ENCODE results near the gene MYH11.
A peak's percentile ranks its signal among the peaks of the same experiment; 100 is the strongest.

The MYH11 gene

GRCh38 chr16:15865742-15866141 lies 8.9 kb upstream of the MYH11 start:
- H3K4me3 ChIP-seq (replicated peaks; ENCODE audit: low read depth, low read length) = no peak overlapping the region
- DNase-seq (ENCODE audit: extremely low read depth, low read depth) = no peak
- TF ChIP-seq, protein P1, sequence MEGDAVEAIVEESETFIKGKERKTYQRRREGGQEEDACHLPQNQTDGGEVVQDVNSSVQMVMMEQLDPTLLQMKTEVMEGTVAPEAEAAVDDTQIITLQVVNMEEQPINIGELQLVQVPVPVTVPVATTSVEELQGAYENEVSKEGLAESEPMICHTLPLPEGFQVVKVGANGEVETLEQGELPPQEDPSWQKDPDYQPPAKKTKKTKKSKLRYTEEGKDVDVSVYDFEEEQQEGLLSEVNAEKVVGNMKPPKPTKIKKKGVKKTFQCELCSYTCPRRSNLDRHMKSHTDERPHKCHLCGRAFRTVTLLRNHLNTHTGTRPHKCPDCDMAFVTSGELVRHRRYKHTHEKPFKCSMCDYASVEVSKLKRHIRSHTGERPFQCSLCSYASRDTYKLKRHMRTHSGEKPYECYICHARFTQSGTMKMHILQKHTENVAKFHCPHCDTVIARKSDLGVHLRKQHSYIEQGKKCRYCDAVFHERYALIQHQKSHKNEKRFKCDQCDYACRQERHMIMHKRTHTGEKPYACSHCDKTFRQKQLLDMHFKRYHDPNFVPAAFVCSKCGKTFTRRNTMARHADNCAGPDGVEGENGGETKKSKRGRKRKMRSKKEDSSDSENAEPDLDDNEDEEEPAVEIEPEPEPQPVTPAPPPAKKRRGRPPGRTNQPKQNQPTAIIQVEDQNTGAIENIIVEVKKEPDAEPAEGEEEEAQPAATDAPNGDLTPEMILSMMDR (IDR thresholded peaks at IDR 0.05; ENCODE audit: low read depth, low read length, missing control alignments) = no peak

GRCh38 chr16:15864939-15865338 lies 8.1 kb upstream of the MYH11 start:
- H3K4me3 ChIP-seq (replicated peaks; ENCODE audit: low read depth, low read length) = no peak overlapping the region
- TF ChIP-seq, protein P1 (IDR thresholded peaks at IDR 0.05; ENCODE audit: low read depth, low read length, missing control alignments) = no peak
- DNase-seq (ENCODE audit: extremely low read depth, low read depth) = no peak

DNA sequence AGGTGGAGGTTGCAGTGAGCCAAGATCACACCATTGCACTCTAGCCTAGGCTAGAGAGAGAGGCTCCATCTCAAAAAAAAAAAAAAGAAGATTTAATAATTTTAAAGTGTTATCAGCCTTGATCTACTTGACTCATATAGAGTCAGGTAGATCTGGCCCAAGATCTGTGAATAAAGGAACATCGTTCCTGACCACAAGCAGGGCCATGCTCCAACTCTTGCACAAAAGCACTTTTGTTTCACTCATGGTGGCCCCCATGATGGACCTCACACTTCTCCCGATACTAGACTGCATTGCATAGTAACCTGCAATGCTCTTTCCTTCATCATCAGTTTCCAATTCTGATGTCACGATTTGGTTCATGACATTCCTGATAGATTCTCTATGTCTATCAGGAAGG lies 5.2 kb upstream of the MYH11 start:
- no peak overlapping the region for H3K4me3 ChIP-seq (replicated peaks; ENCODE audit: low read depth, low read length)
- TF ChIP-seq, protein P1 (IDR thresholded peaks at IDR 0.05; ENCODE audit: low read depth, low read length, missing control alignments) = no peak
- no peak for DNase-seq (ENCODE audit: extremely low read depth, low read depth)

DNA sequence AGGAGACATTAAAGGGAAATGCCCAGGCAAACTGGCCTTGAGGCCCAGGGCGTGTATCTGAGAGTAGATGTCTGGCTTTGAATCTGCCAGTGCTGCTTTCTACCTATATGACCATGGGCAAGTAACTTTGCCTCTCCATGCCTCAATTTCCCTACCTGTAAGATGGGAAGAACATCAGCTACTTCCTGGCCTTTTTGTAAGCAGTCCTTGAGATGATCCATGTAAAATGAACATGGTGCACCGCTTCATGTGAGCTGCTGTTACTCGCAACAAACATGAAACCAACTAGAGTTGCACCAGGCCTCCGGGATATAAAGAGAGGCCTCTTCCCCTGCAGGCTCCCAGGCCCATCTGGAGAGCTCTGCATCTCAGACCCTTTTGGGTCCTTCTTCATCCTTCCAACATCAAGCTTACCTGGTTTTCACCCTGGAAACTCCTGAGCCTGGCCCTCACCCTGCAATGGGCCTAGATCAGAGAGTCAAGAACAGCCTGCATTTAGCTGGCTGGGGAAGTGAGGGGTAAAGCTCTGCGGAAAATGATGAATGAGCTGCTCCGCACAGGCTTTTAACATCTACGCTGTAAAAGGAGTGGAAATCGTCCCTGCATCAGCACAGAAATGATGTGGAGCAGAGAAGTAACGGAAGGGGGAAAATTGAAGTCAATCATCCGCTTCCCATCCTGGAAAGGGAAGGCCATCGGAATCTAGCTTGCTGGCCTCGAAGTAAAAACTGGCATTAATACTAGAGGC lies 2.3 kb upstream of the MYH11 start:
- no peak overlapping the region for H3K4me3 ChIP-seq (replicated peaks; ENCODE audit: low read depth, low read length)
- TF ChIP-seq, protein P1 (IDR thresholded peaks at IDR 0.05; ENCODE audit: low read depth, low read length, missing control alignments) = no peak
- no peak for DNase-seq (ENCODE audit: extremely low read depth, low read depth)

- no peak for DNase-seq (ENCODE audit: extremely low read depth, low read depth)
- peak overlapping the region; percentile 19 for H3K4me3 ChIP-seq (replicated peaks; ENCODE audit: low read depth, low read length)
- TF ChIP-seq, protein P1 (IDR thresholded peaks at IDR 0.05; ENCODE audit: low read depth, low read length, missing control alignments) = no peak
These were observed 1.1 kb upstream of the MYH11 start for GRCh38 chr16:15857724-15858560.

GRCh38 chr16:15856182-15856581 lies 646 bp downstream of the MYH11 start:
- no peak for DNase-seq (ENCODE audit: extremely low read depth, low read depth)
- no peak overlapping the region for H3K4me3 ChIP-seq (replicated peaks; ENCODE audit: low read depth, low read length)
- TF ChIP-seq, protein P1 (IDR thresholded peaks at IDR 0.05; ENCODE audit: low read depth, low read length, missing control alignments) = no peak

Measured in HFF-Myc (cell line).